BLaER1 (cell line): Measurements from ENCODE around the gene EVX2.

Source experiments
- H3K27ac ChIP-seq: shearing (Covaris generic); formaldehyde crosslinking; 2 replicates; pipeline ENCODE4 v1.8.1; 2022
- H3K27me3 ChIP-seq: shearing (Covaris generic); formaldehyde crosslinking; 2 replicates; pipeline ENCODE4 v1.8.1; 2022
- H3K36me3 ChIP-seq: shearing (Covaris generic); formaldehyde crosslinking; 2 replicates; pipeline ENCODE4 v1.8.1; 2022
- H3K4me1 ChIP-seq: shearing (Covaris generic); formaldehyde crosslinking; 2 replicates; pipeline ENCODE4 v1.8.1; 2022
- H3K4me2 ChIP-seq: shearing (Covaris generic); formaldehyde crosslinking; 2 replicates; pipeline ENCODE4 v1.8.1; 2022
- H3K4me3 ChIP-seq: shearing (Covaris generic); formaldehyde crosslinking; 2 replicates; pipeline ENCODE4 v1.8.1; 2022
- H3K9ac ChIP-seq: shearing (Covaris generic); formaldehyde crosslinking; 2 replicates; pipeline ENCODE4 v1.8.1; 2022
- H3K9me3 ChIP-seq: shearing (Covaris generic); formaldehyde crosslinking; 2 replicates; pipeline ENCODE4 v1.8.1; 2022
- H4K20me1 ChIP-seq: shearing (Covaris generic); formaldehyde crosslinking; 2 replicates; pipeline ENCODE4 v1.8.1; 2022
- Cebpa-rat ChIP-seq: shearing (Covaris generic); IDR thresholded peaks from 2 replicates; pipeline ENCODE4 v1.8.1; 2022

Gene EVX2

DNA sequence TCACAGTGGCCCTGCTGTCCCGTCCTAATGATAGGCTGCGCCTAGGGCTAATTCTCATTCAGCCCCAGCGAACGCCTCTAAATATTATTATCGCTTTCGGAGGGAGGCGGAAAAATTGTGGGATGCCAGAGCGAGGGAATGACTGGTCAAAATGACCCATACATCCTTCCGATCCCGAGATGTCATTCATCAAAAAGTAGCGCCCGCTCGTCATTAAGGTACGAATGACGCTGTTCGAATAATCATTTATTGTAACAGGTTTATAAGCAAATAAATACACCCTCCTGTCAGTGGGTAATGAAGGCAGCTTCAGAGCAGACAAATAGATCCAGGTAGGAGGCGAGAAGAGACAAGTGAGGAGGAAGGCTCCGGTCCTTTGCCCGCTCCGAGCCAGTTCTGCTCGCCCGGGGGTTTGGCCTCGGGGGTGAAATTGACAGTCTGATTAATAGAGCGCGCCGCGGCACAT lies at the start of gene EVX2:
Gene EVX2 (minus strand): TSS at position 167 of the 466 bp plus-strand sequence. CDS start 186 bp downstream, outside the sequence.
- H3K27me3 ChIP-seq, result peaks cover 100% of the 10 kb centered on the region

DNA sequence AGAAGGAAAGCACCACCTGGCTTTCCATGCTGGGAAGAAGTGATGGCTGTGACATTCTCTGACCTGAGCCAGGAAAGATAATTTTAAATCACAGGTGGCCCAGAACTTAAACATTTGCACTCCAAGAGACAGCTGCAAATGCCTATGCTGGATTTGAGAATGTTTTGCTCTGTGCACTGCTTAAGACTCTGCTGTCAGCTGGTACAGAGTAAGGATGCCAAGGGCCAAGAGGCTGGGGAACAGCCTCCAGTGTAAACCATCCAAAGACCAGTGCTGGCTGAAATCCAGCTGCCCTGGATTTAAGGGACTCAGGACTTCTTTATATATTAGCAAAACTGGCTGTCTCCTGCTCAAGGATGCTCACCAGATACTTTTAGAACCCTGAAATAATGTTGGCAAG lies 49.6 kb upstream of the EVX2 start:
- peaks cover 23% of the 10 kb centered on the region for H3K4me1 ChIP-seq
- peaks cover 33% of the 10 kb centered on the region for H3K9me3 ChIP-seq
- H3K36me3 ChIP-seq, result no peaks in the 10 kb centered on the region
- peaks cover 98% of the 10 kb centered on the region for H3K27me3 ChIP-seq
- peaks cover 49% of the 10 kb centered on the region for H4K20me1 ChIP-seq
- no peak for TF ChIP-seq Cebpa-rat
- H3K27ac ChIP-seq, result no peak overlapping the region
- no peak overlapping the region for H3K4me2 ChIP-seq
- no peak overlapping the region for H3K9ac ChIP-seq
- H3K4me3 ChIP-seq, result no peak overlapping the region

More for the DNA sequence above, at the start of gene EVX2:
- TF ChIP-seq Cebpa-rat, result no peak
- Histone ChIP-seq H3K4me2 (no peak within 1 kb of the TSS), H3K36me3 (no peaks in the 10 kb centered on the region), H3K9me3 (peaks cover 76% of the 10 kb centered on the region), H4K20me1 (peaks cover 83% of the 10 kb centered on the region), H3K4me1 (0 out of 2 replicates have a peak, but pooled peaks cover 7% of the 10 kb centered on the region), H3K4me3 (0 out of 2 replicates have a peak within 1 kb of the TSS, but pooled peaks have one; percentile 38), H3K27ac (no peak within 1 kb of the TSS), H3K9ac (no peak within 1 kb of the TSS)

DNA sequence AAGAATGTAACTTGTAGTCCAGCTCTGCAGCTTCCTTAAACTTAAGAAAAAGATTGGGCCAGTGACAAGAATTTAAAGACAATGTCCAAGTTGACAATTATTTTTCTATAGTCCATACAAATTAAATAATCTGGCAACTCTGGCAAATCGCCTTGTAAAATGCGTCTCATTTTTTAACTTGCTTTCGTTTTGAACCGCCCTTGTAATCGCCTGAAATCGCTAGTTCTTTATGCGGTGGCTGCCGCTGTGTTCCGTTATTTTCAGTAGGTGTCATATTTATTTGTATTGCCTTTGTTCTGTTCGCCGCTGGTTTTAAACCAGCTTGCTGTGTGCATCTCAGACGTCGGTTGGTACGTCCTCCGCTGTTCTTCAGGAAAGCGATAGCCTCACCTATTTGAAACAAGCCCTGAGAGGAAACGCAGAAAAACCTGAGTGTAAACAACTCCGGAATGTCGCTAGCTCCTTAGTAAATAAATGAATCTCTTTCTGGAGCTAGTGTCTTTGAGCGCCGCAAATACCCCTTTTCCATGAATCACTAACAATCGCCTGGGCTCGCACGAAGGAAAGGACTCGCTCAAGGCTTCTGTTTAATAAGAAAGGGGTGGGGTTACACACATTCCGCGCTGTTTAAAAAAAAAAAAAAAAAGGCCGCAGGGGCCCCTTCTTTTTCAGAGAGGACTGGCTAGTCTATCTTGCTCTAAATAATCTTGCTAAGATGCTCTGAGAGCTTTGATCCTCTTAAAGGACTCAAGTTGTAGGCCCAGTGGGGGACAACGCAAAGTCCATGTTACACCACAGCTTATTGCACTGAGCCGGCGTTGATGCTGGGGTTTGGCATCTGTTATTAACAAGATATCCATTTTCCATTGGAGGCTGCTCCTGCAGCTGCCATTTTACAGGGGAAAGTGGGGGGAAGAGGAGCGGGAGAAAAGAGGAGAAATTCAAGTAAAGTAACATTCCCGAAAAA lies 48.7 kb upstream of the EVX2 start:
- H3K4me3 ChIP-seq, result no peak overlapping the region

DNA sequence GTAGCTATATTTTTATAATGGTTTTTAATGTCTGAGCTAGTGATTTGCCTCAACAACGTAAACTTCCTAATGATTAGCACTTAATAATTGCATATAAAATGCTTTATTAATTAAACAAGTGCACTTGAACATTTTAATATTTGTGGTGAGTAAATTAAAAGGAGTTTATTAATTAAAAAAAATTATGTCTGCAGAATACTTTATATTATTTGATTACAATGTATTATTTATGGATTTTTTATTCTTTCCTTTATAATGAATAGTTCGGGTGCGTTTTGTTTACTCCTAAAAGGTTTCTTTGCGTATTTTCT lies 48.0 kb upstream of the EVX2 start:
- Histone ChIP-seq H4K20me1 (peaks cover 65% of the 10 kb centered on the region), H3K4me2 (no peak overlapping the region), H3K9ac (no peak overlapping the region), H3K27ac (no peak overlapping the region), H3K4me3 (no peak overlapping the region), H3K36me3 (no peaks in the 10 kb centered on the region), H3K4me1 (peaks cover 26% of the 10 kb centered on the region), H3K27me3 (peaks cover 100% of the 10 kb centered on the region), H3K9me3 (peaks cover 29% of the 10 kb centered on the region)
- TF ChIP-seq Cebpa-rat, result no peak

More for the DNA sequence above, 48.7 kb upstream of the EVX2 start:
- Histone ChIP-seq H3K9me3 (peaks cover 31% of the 10 kb centered on the region), H3K4me2 (no peak overlapping the region), H3K27ac (no peak overlapping the region), H3K36me3 (no peaks in the 10 kb centered on the region), H4K20me1 (peaks cover 58% of the 10 kb centered on the region), H3K9ac (no peak overlapping the region), H3K27me3 (peaks cover 99% of the 10 kb centered on the region), H3K4me1 (peaks cover 26% of the 10 kb centered on the region)
- TF ChIP-seq Cebpa-rat, result no peak

DNA sequence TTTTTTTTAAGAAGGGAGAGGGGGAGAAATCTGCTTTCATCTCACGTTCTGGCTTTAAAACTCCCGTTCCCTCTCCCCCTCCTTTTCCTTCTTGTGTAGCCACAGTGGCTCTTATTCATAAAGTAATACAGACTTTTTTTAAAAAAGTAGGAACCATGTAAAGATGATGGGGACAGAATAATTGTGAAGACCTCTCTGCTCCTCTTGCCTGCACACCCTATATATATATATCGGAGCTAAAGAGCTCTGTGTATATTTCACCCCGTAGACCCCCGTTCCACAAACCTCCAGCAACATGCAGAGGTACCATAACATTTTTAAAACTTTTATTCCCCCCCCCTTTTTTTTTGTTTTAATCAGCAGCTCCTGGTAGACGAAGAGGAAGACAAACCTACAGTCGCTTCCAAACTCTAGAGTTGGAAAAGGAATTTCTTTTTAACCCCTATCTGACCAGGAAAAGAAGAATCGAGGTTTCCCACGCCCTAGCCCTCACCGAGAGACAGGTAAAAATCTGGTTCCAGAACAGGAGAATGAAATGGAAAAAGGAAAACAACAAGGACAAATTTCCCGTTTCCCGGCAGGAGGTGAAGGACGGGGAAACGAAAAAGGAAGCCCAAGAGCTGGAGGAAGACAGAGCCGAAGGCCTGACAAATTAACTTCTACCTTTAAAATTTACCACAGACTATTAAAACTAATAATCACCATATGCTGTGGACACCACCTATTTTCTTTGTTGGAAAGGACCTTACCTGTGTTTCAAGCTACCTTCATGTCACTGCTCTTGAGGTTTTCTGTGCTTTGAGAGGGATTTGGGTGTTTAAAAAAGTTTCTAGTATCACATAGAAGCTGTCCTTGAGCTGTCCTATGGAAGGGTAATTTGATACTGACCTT lies 47.4 kb upstream of the EVX2 start:
- no peak overlapping the region for H3K27ac ChIP-seq
- H3K4me3 ChIP-seq, result no peak overlapping the region
- H3K27me3 ChIP-seq, result peaks cover 100% of the 10 kb centered on the region
- H3K9me3 ChIP-seq, result peaks cover 25% of the 10 kb centered on the region
- no peak for TF ChIP-seq Cebpa-rat
- no peaks in the 10 kb centered on the region for H3K36me3 ChIP-seq
- no peak overlapping the region for H3K9ac ChIP-seq
- no peak overlapping the region for H3K4me2 ChIP-seq
- H4K20me1 ChIP-seq, result peaks cover 71% of the 10 kb centered on the region
- peaks cover 20% of the 10 kb centered on the region for H3K4me1 ChIP-seq

DNA sequence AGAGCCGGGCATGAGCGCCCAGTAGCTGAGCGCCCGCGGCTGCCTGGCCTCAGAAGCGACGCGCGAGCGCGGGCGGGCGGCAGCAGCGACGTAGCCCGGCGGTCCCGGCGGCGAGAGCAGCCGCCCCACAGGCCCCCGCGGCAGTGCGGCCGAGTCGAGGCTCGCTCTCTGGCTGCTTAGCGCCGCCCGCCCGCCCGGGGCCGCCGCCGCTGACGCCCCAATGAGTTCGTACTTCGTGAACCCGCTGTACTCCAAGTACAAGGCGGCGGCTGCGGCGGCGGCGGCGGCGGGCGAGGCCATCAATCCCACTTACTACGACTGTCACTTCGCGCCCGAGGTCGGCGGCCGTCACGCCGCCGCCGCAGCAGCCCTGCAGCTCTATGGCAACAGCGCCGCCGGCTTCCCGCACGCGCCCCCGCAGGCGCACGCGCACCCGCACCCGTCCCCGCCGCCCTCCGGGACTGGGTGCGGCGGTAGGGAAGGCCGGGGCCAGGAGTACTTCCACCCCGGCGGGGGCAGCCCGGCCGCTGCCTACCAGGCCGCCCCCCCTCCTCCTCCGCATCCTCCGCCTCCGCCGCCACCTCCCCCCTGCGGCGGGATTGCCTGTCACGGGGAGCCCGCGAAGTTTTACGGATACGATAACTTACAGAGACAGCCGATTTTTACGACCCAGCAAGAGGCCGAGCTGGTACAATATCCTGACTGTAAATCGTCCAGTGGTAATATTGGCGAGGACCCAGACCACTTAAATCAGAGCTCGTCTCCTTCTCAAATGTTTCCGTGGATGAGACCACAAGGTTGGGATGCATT lies 46.6 kb upstream of the EVX2 start:
- Histone ChIP-seq H3K4me2 (no peak overlapping the region), H3K9ac (no peak overlapping the region)

DNA sequence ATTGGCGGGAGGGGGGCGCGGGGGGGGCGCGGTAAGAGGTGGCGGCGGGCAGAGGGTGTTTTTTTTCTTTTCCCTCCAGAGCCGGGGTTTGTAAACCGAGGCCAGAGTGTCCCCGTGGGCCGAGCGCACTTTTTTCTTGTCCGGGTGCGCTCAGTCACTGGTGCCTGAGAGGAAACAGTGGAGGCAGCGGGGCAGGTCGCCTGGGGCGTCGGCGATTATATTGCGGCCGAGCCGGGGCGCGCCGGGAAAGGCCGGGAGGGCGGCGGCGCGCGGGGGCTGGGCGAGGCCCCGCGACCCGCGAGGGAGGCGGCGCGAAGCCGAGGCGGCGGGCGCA lies 46.0 kb upstream of the EVX2 start:
- peaks cover 12% of the 10 kb centered on the region for H3K4me1 ChIP-seq
- peaks cover 81% of the 10 kb centered on the region for H4K20me1 ChIP-seq
- peaks cover 100% of the 10 kb centered on the region for H3K27me3 ChIP-seq
- no peak for TF ChIP-seq Cebpa-rat
- H3K36me3 ChIP-seq, result no peaks in the 10 kb centered on the region
- 0 out of 2 replicates have a peak overlapping the region, but pooled peaks have one; percentile 22 for H3K4me3 ChIP-seq
- no peak overlapping the region for H3K9ac ChIP-seq
- H3K27ac ChIP-seq, result no peak overlapping the region
- no peak overlapping the region for H3K4me2 ChIP-seq
- H3K9me3 ChIP-seq, result peaks cover 25% of the 10 kb centered on the region

More for the DNA sequence above, 46.6 kb upstream of the EVX2 start:
- Histone ChIP-seq H3K36me3 (no peaks in the 10 kb centered on the region), H3K9me3 (peaks cover 25% of the 10 kb centered on the region), H3K4me1 (peaks cover 12% of the 10 kb centered on the region), H3K27ac (no peak overlapping the region), H3K4me3 (0 out of 2 replicates have a peak overlapping the region, but pooled peaks have one; percentile 22), H4K20me1 (peaks cover 75% of the 10 kb centered on the region), H3K27me3 (peaks cover 100% of the 10 kb centered on the region)
- TF ChIP-seq Cebpa-rat, result no peak

DNA sequence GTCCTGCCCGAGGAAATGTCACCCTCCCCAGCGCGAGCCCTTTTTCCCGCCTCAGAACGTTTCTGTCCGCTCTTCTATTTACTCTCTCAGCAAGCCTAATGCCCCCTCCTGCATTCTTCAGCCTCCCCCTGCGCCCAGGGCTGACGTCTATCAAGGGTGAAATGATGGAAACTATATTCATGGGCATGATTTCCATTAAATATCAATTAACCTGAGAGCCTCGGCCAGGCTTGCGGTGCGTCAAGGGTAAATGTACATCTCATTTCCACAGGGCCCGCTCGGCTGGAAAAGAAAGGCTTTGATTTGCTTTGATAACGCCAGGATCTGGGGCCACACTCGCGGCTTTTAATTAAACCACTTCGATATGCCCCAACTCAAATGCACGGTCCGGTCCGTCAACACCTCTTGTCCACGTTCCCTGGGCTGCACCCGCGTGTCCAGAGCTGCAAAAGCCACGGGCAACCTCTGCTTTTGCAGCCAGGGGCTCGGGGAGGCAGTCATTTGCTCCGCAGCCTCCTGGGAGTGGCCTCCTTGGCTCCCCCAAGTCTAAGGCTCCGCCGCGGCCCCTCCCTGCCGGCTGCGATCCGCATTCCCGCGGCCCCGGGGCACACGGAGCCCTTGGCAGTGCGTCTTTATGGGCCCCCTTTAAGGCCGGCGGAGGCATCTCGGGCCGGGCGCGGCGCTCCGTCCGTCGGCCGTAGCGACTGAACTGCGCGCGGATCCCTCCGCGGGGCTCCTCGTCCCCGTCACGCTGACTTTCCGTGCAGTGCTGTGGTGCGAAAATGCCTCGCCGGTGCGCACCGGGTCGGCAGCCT lies 45.4 kb upstream of the EVX2 start, which contains the start of gene HOXD8:
Gene HOXD8 (plus strand): TSS at position 724 of the 815 bp plus-strand sequence. CDS start 662 bp downstream, outside the sequence.
- no peak within 1 kb of the TSS for H3K9ac ChIP-seq
- peak within 1 kb of the TSS; percentile 52 for H3K4me3 ChIP-seq
- no peaks in the 10 kb centered on the region for H3K36me3 ChIP-seq
- H4K20me1 ChIP-seq, result peaks cover 87% of the 10 kb centered on the region
- no peak within 1 kb of the TSS for H3K27ac ChIP-seq
- no peak for TF ChIP-seq Cebpa-rat
- peak within 1 kb of the TSS; percentile 72 for H3K4me2 ChIP-seq
- H3K4me1 ChIP-seq, result peaks cover 12% of the 10 kb centered on the region
- peaks cover 100% of the 10 kb centered on the region for H3K27me3 ChIP-seq
- H3K9me3 ChIP-seq, result peaks cover 25% of the 10 kb centered on the region
